Umbilical cord (tissue), 2 donors: ENCODE measurements around the gene TRIM9. TPM values are rescaled to one million over a fixed set of nuclear protein-coding genes. Genes with fewer than 3 reads are reported as not detected.
A peak's percentile ranks its signal among the peaks of the same experiment; 100 is the strongest.

ENCODE experiments used
- DNase-seq: peaks from one replicate; pipeline ENCODE4 v3.0.0-alpha.2; 2015; ENCODE audit warnings: low spot score
- total RNA-seq: library from RNA; depleted of rRNA; stranded (reverse); fragments of >200 nt; gene quantifications from one replicate; pipeline ENCODE4 v1.2.3, GENCODE V29; 2014; ENCODE audit warnings: low replicate concordance; ENCODE audit not compliant: insufficient read depth

The TRIM9 gene
- total RNA-seq: 30.8 TPM

DNA sequence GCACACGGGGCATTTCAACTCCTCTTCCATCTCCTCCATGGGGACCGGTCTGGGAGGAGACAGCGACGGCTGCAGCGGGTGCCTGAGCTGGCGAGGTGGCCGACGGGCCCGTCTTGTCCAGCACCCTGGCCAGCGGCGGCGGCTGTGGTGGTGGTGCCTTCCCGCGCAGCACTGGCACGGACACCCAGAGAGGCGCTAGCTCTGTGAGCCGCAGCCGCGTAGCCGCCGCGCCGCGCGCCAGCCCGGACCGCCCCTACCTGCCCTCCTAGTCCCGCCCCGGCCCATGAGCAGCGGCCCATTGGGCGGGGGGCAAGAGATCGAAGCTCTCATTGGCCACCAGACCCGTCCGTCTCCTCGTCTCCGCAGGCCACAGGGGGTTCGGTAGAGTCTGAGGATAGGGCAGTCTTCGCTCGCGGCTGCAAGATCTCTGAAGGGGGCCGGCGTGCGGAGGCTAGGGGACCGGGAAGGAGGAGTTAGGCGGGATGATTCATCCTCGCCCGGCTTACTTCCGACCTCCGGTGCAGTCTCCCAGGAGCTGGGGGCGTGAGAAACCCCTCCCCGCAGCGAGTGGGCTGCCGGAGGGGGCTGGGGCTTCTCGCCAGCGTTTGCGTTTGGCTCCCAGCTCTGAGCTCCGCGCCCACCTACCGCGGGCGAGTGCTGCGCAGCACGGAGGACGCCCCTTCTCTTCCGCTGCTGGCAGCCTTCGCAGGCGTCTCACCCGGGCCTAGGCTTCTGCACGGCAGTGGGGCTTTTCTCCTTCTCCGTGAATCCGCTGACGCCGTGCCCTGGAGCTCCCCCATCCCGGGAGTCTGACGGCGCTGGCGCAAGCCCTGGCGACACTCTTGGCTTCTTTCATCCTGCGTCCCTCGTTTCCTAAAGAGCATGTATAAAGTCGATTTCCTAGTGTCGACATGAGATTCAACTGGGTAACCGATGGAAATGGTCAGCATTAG lies at the start of gene TRIM9:
Gene TRIM9 (minus strand): TSS at position 205 of the 953 bp plus-strand sequence. CDS start 166 bp downstream, at position 39.
- DNase-seq: peak; percentile 92

GRCh38 chr14:51140856-51141255 lies 46.0 kb upstream of the TRIM9 start:
- DNase-seq: no peak

GRCh38 chr14:51140338-51140737 lies 45.4 kb upstream of the TRIM9 start:
- DNase-seq: no peak

- DNase-seq: no peak
Observed at GRCh38 chr14:51139121-51139681, 44.3 kb upstream of the TRIM9 start.

DNA sequence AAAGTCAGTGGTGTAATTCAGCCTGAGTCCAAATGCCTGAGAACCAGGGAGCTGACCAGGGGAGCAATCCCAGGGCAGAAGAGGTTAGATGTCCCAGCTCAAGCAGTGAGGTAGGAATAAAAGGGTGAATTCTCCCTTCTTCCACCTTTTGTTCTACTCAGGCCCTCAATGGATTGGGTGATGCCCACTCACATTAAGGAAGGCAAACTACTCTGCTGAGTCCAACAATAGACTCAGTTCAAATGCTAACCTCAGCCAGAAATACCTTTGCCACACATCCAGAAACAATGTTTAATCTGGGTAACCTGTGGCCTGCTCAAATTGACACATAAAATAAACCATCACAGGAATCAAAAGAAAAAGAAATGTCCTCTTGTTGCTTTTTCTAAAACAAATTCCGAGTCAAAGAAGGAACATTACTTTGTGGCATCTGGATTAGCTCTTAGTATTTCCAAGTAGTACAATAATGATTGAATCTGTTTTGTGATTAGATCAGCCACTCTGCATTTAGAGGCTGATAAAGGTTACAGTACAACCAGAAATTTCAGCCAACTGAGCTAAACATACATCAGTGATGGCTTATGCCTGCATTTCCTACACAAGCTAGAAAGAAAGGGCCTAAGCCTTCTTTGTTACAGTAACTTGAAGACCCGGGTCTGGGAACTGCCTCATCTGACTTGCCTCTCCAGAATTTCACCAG lies 43.6 kb upstream of the TRIM9 start:
- DNase-seq: no peak

DNA sequence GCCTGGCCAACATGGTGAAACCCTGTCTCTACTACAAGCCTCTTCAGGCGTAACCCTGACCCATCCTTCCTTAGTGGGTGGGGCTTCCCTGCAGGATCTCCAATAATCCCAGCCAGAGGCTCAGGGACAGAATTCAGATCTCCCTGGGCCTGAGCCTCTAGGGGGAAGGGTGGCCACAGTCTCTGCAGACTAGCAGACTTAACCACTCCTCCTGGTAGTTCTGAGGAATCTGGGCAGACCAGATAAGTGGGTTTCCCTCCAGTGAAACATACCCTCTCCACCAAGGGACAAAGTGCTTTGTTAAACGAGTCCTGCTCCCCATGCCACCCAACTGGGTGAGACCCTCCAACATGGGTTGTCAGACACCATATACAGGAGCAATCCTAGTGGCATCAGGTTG lies 36.6 kb upstream of the TRIM9 start:
- no peak for DNase-seq

DNA sequence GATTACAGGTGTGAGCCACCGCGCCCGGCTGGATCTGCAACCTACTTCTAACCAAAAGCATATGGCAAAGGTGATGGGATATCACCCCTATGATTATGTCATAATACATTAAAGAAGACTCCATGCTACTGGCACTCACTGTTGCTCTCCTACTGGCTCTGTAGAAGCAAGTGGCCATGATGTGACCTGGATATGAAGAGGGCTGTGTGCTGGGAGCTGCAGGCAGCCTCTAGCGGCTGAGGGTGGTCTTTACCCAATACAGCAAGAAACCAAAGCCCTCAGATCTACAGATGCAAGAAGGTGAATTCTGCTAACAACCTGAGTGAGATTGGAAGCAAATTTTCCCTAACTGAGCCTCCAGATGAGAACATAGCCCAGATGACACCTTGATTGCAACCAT lies 34.2 kb upstream of the TRIM9 start:
- DNase-seq: no peak

GRCh38 chr14:51124029-51124428 lies 29.1 kb upstream of the TRIM9 start:
- no peak for DNase-seq

- no peak for DNase-seq
Observed at GRCh38 chr14:51121096-51121495, 26.2 kb upstream of the TRIM9 start.

- DNase-seq: no peak
Observed at GRCh38 chr14:51119411-51120051, 24.6 kb upstream of the TRIM9 start.

DNA sequence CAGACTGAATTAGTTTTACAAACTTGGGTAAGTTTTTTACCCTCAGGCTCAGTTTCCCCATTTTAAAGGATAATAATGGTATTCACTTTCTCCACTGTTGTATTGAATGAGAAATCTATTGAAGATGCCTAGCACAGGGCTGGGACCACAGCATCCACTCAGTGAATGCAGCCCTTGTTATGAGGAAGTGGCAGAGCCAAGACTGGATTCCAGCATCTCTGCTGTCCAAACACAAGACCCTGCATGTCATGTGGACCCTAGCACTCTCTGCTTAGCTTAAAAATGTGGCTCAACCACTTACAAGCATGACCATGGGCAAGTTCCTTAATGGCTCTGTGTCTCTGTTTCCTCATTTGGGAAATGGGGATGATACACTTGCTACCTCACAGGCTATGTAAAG lies 24.1 kb upstream of the TRIM9 start:
- no peak for DNase-seq

DNA sequence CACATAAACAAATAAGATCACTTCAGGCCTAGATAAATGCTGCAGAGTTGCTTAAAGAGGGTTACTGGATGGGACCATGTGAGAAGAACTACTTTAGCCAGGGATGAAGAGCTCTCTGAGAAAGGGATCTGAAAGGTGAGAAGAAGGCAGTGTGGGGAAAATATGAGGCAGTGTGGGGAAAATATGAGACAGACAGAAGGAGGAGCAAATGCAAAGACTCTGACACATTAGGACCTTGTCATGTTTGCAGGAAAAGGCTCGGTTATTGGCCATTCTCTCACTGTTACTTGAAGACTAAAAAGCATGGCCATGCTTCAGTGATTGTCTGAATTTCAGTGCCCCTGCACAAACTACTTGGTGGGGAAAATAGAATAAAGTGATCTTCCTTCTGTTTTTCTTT lies 22.7 kb upstream of the TRIM9 start:
- no peak for DNase-seq

DNA sequence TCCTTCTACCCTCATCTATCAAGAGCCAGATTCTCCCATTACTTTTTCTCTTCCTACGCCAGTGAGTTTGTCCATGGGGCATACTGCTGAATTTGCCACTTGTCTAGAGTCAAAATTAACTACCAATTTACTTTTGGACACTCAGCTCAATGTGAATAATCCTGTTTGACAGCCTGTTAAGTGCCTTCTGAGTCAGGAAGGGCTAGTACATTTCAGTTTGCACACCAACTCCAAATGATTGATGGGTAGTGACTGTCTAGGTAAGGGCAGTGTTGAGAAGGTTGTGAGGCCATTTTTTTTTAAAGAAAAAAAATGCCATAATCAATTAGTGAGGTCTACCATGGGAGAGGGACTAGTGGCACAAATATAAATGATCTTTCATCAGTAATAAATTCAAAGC lies 21.8 kb upstream of the TRIM9 start:
- no peak for DNase-seq

GRCh38 chr14:51109651-51110050 lies 14.7 kb upstream of the TRIM9 start:
- DNase-seq: no peak

DNA sequence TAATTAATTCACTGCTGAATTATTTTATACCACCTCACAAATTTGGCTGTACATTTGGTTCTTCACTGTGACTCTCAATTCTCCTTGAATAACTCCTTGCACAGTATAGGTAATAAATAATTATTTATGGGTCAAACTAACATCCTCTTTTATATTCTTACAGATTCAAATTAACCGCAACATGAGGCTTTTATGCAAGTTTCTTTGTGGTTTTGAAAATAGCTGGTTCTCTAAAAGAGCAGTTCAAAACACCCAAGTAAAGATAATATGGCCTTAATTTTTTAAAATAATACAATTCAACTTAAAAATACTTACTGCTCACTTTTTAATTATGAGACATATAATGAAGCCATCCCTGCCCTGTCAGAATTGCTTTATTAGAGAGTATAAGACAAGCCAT lies 12.9 kb upstream of the TRIM9 start:
- DNase-seq: no peak

DNA sequence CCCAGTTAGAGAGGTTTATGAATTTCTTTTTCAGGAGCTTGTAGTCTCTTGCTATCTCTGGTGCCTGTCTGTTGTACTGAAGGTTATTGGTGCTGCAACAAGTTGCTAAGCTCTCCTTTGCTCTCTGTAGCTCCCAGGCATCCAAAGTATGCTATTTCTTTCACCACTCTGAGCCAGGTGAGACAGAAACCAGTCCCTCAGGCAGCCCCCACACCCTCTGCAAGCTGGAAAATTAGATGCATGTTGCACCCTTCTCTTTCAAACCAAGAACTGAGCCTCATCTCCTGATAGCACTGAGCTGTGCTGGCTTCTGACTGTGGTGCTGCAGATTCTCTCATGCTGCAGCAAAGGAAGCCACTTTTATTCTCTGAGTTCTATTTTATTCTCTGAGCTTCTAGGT lies 9.6 kb upstream of the TRIM9 start:
- no peak for DNase-seq

- DNase-seq: no peak
Observed at GRCh38 chr14:51097287-51097686, 2.4 kb upstream of the TRIM9 start.

- DNase-seq: no peak
Observed at GRCh38 chr14:51096870-51097269, 2.0 kb upstream of the TRIM9 start.

- no peak for DNase-seq
Observed at GRCh38 chr14:51095854-51096823, 1.2 kb upstream of the TRIM9 start.

- no peak for DNase-seq
Observed at GRCh38 chr14:51094282-51094821, 553 bp downstream of the TRIM9 start.
